ENCODE results near the gene BBS9. TPM values are rescaled to one million over a fixed set of nuclear protein-coding genes. Genes with fewer than 3 reads are reported as not detected.

Gene BBS9
- polyA plus RNA-seq, 1 experiment, result 6.5 TPM

DNA sequence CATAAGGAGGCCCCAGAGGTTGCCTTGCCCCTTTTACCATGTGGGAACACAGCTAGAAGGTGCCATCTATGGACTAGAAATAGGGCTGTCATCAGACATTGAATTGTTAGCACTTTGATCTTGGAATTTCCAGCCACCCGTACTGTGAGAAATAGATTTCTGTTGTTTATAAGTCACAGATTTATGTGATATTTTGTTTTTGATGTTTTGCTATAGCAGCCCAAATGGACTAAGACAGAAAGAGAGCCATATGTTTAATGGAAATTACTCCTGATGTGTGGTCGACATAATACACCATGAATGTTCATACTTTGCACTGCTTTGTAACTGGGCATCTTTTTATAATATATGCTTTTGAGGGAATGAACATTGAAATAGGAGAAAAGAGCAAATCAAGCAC is 302.2 kb downstream of the BBS9 start:
- H3K36me3 ChIP-seq (ENCODE audit: control insufficient read depth, insufficient read depth, low read length), result no peaks in the 10 kb centered on the region
- POLR2A ChIA-PET, result no interaction called here

GRCh38 chr7:33432821-33433220 is 303.5 kb downstream of the BBS9 start:
- ChIA-PET CTCF (no interaction called here), POLR2A (no interaction called here)
- TF ChIP-seq CTCF (IDR thresholded peaks at IDR 0.05; ENCODE audit: insufficient read depth, low read depth, low read length), result no peak
- H3K27me3 ChIP-seq (ENCODE audit: control insufficient read depth, insufficient read depth, low read length), result no peaks in the 10 kb centered on the region
- DNase-seq (ENCODE audit: low read depth), result no peak
- H3K36me3 ChIP-seq (ENCODE audit: control insufficient read depth, insufficient read depth, low read length), result no peaks in the 10 kb centered on the region
- H3K4me3 ChIP-seq (ENCODE audit: low read depth, low read length), result no peak overlapping the region

More for the DNA sequence above, 302.2 kb downstream of the BBS9 start:
- no peak for TF ChIP-seq CTCF (IDR thresholded peaks at IDR 0.05; ENCODE audit: insufficient read depth, low read depth, low read length)
- Histone ChIP-seq H3K4me3 (ENCODE audit: low read depth, low read length) (no peak overlapping the region), H3K27me3 (ENCODE audit: control insufficient read depth, insufficient read depth, low read length) (no peaks in the 10 kb centered on the region)
- CTCF ChIA-PET, result no interaction called here
- no peak for DNase-seq (ENCODE audit: low read depth)

DNA sequence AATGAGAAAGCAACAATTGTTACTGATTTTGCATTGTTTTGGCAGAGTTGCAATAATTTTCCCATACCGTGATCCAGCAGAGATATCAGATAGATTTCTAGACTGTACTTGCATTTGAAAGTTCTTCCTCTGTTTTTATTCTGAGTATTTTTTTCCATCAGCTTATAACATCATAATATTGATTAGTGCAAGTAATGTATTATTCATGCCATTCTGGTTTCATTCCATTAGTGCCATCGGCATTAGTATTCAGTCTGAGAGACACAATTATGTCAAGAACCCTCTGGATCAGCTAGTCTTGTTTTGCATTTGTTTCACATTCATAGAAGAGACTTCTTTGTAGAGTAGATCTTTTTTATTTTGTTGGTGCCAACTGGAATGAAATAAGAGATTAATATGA is 304.0 kb downstream of the BBS9 start:
- Histone ChIP-seq H3K4me3 (ENCODE audit: low read depth, low read length) (no peak overlapping the region), H3K36me3 (ENCODE audit: control insufficient read depth, insufficient read depth, low read length) (no peaks in the 10 kb centered on the region), H3K27me3 (ENCODE audit: control insufficient read depth, insufficient read depth, low read length) (no peaks in the 10 kb centered on the region)
- POLR2A ChIA-PET, result no interaction called here
- no peak for DNase-seq (ENCODE audit: low read depth)
- TF ChIP-seq CTCF (IDR thresholded peaks at IDR 0.05; ENCODE audit: insufficient read depth, low read depth, low read length), result no peak
- CTCF ChIA-PET, result no interaction called here

GRCh38 chr7:33444511-33444910 is 315.1 kb downstream of the BBS9 start:
- H3K36me3 ChIP-seq (ENCODE audit: control insufficient read depth, insufficient read depth, low read length), result no peaks in the 10 kb centered on the region
- H3K27me3 ChIP-seq (ENCODE audit: control insufficient read depth, insufficient read depth, low read length), result no peaks in the 10 kb centered on the region
- ChIA-PET POLR2A (no interaction called here), CTCF (interaction anchor here (0.7 to 0.8 kb wide), 2 partner anchors 15 to 202 kb away, joined by 3 to 4 read pairs; no protein-coding TSS in a partner anchor)
- H3K4me3 ChIP-seq (ENCODE audit: low read depth, low read length), result no peak overlapping the region
- no peak for TF ChIP-seq CTCF (IDR thresholded peaks at IDR 0.05; ENCODE audit: insufficient read depth, low read depth, low read length)
- no peak for DNase-seq (ENCODE audit: low read depth)

DNA sequence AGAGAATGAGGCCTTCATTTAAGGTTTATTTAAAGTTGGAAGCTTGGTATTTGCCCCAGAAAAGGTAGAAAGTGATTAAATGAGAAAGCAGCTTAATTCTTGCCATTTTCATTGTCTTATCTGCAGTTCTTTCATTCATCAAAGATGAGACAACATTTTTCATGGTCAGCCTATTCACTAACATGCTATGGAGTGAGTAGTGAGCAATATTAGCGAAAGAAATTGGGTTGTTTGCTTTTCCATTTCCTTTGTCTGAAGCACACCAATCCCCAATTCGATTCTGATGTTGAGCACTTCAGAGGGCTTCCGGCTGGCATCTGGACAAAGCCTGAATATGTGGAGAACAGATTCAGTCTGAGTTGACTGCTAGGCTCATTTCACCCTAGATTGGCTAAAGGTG is 317.2 kb downstream of the BBS9 start:
- no peaks in the 10 kb centered on the region for H3K36me3 ChIP-seq (ENCODE audit: control insufficient read depth, insufficient read depth, low read length)
- no peak for TF ChIP-seq CTCF (IDR thresholded peaks at IDR 0.05; ENCODE audit: insufficient read depth, low read depth, low read length)
- no peak overlapping the region for H3K4me3 ChIP-seq (ENCODE audit: low read depth, low read length)
- ChIA-PET CTCF (interaction anchor here (0.6 to 0.8 kb wide), 2 partner anchors 13 to 16 kb away, joined by 3 read pairs; no protein-coding TSS in a partner anchor), POLR2A (no interaction called here)
- no peaks in the 10 kb centered on the region for H3K27me3 ChIP-seq (ENCODE audit: control insufficient read depth, insufficient read depth, low read length)
- no peak for DNase-seq (ENCODE audit: low read depth)

Data from BJ (cell line).